H1 (cell line): Measurements from ENCODE around the gene ITGA5. TPM values are rescaled to one million over a fixed set of nuclear protein-coding genes. Genes with fewer than 3 reads are reported as not detected.

Experiments used
- CTCF ChIA-PET: fragments of 300-600 bp; sonication (Branson Sonifier 250); formaldehyde crosslinking; loops from one replicate; lab custom pipeline; 2021; ENCODE audit not compliant: partially characterized antibody; lab: Charles Lee
- POLR2A ChIA-PET: fragments of 300-600 bp; sonication (Branson Sonifier 250); formaldehyde crosslinking; loops from one replicate; lab custom pipeline; 2021; ENCODE audit warnings: inconsistent platforms; ENCODE audit not compliant: partially characterized antibody; lab: Charles Lee
- DNase-seq, 2 experiments: peaks; one replicate each; pipeline versions ENCODE4 v3.0.0 to v3.0.0-alpha.2; 2010 to 2022; ENCODE audit warnings: low spot score in 2 of 2, low read depth in 1 of 2, mixed read lengths in 1 of 2
- FAIRE-seq: peaks from 2 replicates; lab custom pipeline; 2011; peaks lifted over from hg19 to GRCh38; lab: Jason Lieb, UNC
- H2AFZ ChIP-seq: 2 replicates; pipeline ENCODE4 v1.8.1; 2012; ENCODE audit warnings: low read length, inconsistent platforms
- H2AK5ac ChIP-seq: 2 replicates; pipeline ENCODE4 v1.6.1; 2013; ENCODE audit warnings: low read depth, low read length
- H2BK120ac ChIP-seq: replicated peaks from 2 replicates; pipeline ENCODE3; 2013; ENCODE audit warnings: low read depth, low read length, inconsistent platforms
- H2BK12ac ChIP-seq: 2 replicates; pipeline ENCODE4 v1.6.1; 2013; ENCODE audit warnings: low read depth, low read length
- H2BK15ac ChIP-seq: 2 replicates; pipeline ENCODE4 v1.6.1; 2013; ENCODE audit warnings: low read length
- H2BK20ac ChIP-seq: 2 replicates; pipeline ENCODE4 v1.6.1; 2013; ENCODE audit warnings: low read length
- H2BK5ac ChIP-seq: 2 replicates; pipeline ENCODE4 v1.6.1; 2013; ENCODE audit warnings: low read depth, low read length
- H3K14ac ChIP-seq: 2 replicates; pipeline ENCODE4 v1.6.1; 2013; ENCODE audit warnings: inconsistent platforms; ENCODE audit not compliant: insufficient read length
- H3K18ac ChIP-seq: 2 replicates; pipeline ENCODE4 v1.6.1; 2013; ENCODE audit warnings: low read length; ENCODE audit errors: extremely low read depth
- H3K23ac ChIP-seq: 2 replicates; pipeline ENCODE4 v1.6.1; 2013; ENCODE audit warnings: inconsistent platforms; ENCODE audit not compliant: insufficient read length
- H3K23me2 ChIP-seq: 2 replicates; pipeline ENCODE4 v1.6.1; 2013; ENCODE audit warnings: low read depth, low read length
- H3K27ac ChIP-seq: 2 replicates; pipeline ENCODE4 v1.6.1; 2011; ENCODE audit warnings: low read depth, low read length, inconsistent platforms
- H3K27me3 ChIP-seq, 4 experiments: replicated peaks in 1 of 4; 1 replicate in 1 of 4; 2 replicates in 3 of 4; pipeline versions ENCODE4 v1.6.1 to v1.8.1; 2011 to 2013; ENCODE audit warnings: low read length in 3 of 4, mild to moderate bottlenecking in 3 of 4, inconsistent platforms in 2 of 4, mixed read lengths in 2 of 4, moderate library complexity in 1 of 4; ENCODE audit not compliant: control insufficient read depth in 3 of 4, insufficient read depth in 3 of 4; ENCODE audit errors: extremely low read depth in 1 of 4
- H3K36me3 ChIP-seq, 4 experiments: 2 replicates each; pipeline versions ENCODE4 v1.6.1 to v1.8.1; 2011 to 2013; ENCODE audit warnings: mild to moderate bottlenecking in 4 of 4, low read length in 3 of 4, moderate library complexity in 2 of 4, control low read depth in 1 of 4, inconsistent platforms in 1 of 4; ENCODE audit not compliant: insufficient read depth in 4 of 4, control insufficient read depth in 2 of 4
- H3K4ac ChIP-seq: replicated peaks from 2 replicates; pipeline ENCODE3; 2013; ENCODE audit warnings: low read length, low read depth, mixed read lengths, inconsistent platforms; ENCODE audit not compliant: insufficient read length
- H3K4me1 ChIP-seq, 4 experiments: replicated peaks in 1 of 4; 1 replicate in 1 of 4; 2 replicates in 3 of 4; pipeline versions ENCODE4 v1.6.1 to v1.8.1; 2011 to 2013; ENCODE audit warnings: low read length in 3 of 4, inconsistent platforms in 2 of 4, mixed read lengths in 1 of 4; ENCODE audit not compliant: insufficient read depth in 4 of 4, control insufficient read depth in 3 of 4
- H3K4me2 ChIP-seq, 2 experiments: 2 replicates each; pipeline versions ENCODE4 v1.6.1 to v1.8.1; 2011 to 2013; ENCODE audit warnings: low read depth in 2 of 2, low read length in 2 of 2, control low read depth in 1 of 2, inconsistent platforms in 1 of 2, mild to moderate bottlenecking in 1 of 2; ENCODE audit not compliant: insufficient read depth in 1 of 2
- H3K4me3 ChIP-seq, 4 experiments: fragments of 200-600, 300-600 bp in 1 of 4; sonication (generic), shearing (Covaris generic), sonication (Bioruptor Twin) in 1 of 4; 2 replicates each; pipeline versions ENCODE4 v1.5.1 to v1.8.1; 2011 to 2016; ENCODE audit warnings: low read length in 4 of 4, low read depth in 3 of 4, control low read depth in 2 of 4, inconsistent platforms in 2 of 4, mild to moderate bottlenecking in 2 of 4, mixed read lengths in 1 of 4, moderate library complexity in 1 of 4; ENCODE audit not compliant: insufficient read depth in 2 of 4; ENCODE audit errors: extremely low read depth in 1 of 4
- H3K56ac ChIP-seq: replicated peaks from 2 replicates; pipeline ENCODE3; 2013; ENCODE audit warnings: low read depth, mild to moderate bottlenecking, mixed read lengths, low read length, inconsistent platforms; ENCODE audit not compliant: insufficient read length
- H3K79me1 ChIP-seq: 2 replicates; pipeline ENCODE4 v1.6.1; 2013; ENCODE audit warnings: low read depth, low read length, control low read depth
- H3K79me2 ChIP-seq, 2 experiments: 2 replicates each; pipeline versions ENCODE4 v1.6.1 to v1.8.1; 2012 to 2013; ENCODE audit warnings: low read length in 2 of 2, mild to moderate bottlenecking in 2 of 2, inconsistent platforms in 1 of 2; ENCODE audit not compliant: insufficient read depth in 2 of 2, control insufficient read depth in 1 of 2
- H3K9ac ChIP-seq, 4 experiments: replicated peaks in 1 of 4; 1 replicate in 1 of 4; 2 replicates in 3 of 4; pipeline versions ENCODE4 v1.6.1 to v1.8.1; 2011 to 2013; ENCODE audit warnings: low read depth in 3 of 4, low read length in 3 of 4, control low read depth in 2 of 4, mild to moderate bottlenecking in 2 of 4, moderate library complexity in 2 of 4, inconsistent platforms in 1 of 4; ENCODE audit errors: extremely low read depth in 1 of 4
- H3K9me3 ChIP-seq, 2 experiments: 2 replicates each; pipeline versions ENCODE4 v1.6.1 to v1.8.1; 2012 to 2013; ENCODE audit warnings: mild to moderate bottlenecking in 2 of 2, moderate library complexity in 2 of 2, control low read depth in 1 of 2, inconsistent platforms in 1 of 2, low read depth in 1 of 2, low read length in 1 of 2, mixed read lengths in 1 of 2; ENCODE audit not compliant: insufficient read depth in 2 of 2
- H4K20me1 ChIP-seq, 2 experiments: replicated peaks in 1 of 2; 2 replicates each; pipeline versions ENCODE3 to v1.8.1; 2011 to 2013; ENCODE audit warnings: inconsistent platforms in 2 of 2, low read length in 2 of 2, mild to moderate bottlenecking in 1 of 2; ENCODE audit not compliant: insufficient read depth in 2 of 2, control insufficient read depth in 1 of 2
- H4K5ac ChIP-seq: 2 replicates; pipeline ENCODE4 v1.6.1; 2013; ENCODE audit warnings: low read length, low read depth, mixed read lengths, inconsistent platforms; ENCODE audit not compliant: insufficient read length
- H4K8ac ChIP-seq: 2 replicates; pipeline ENCODE4 v1.8.0; 2013; ENCODE audit warnings: mild to moderate bottlenecking, moderate library complexity, low read length, inconsistent platforms; ENCODE audit not compliant: insufficient read depth; ENCODE audit errors: extremely low read depth
- H4K91ac ChIP-seq: replicated peaks from 2 replicates; pipeline ENCODE3; 2013; ENCODE audit warnings: low read length, mixed read lengths, inconsistent platforms; ENCODE audit not compliant: insufficient read length
- ASH2L ChIP-seq: fragments of 200-600, 300-600 bp; sonication (generic); IDR thresholded peaks from one replicate; pipeline ENCODE4 v1.7.1; 2017; ENCODE audit warnings: low read length
- BCL11A ChIP-seq, 2 experiments: IDR thresholded peaks; one replicate each; pipeline ENCODE4 v1.6.1; 2011; ENCODE audit warnings: low read depth in 2 of 2, low read length in 2 of 2, mild to moderate bottlenecking in 2 of 2
- CBX8 ChIP-seq: fragments of 300-800, 300-1000 bp; sonication (generic); IDR thresholded peaks from 2 replicates; pipeline ENCODE4 v1.7.1; 2016; ENCODE audit warnings: low read depth, low read length, borderline replicate concordance
- KDM4A ChIP-seq: IDR thresholded peaks from one replicate; pipeline ENCODE4 v1.7.1; 2012; ENCODE audit warnings: low read depth, mild to moderate bottlenecking, moderate library complexity, low read length, inconsistent platforms; ENCODE audit not compliant: severe bottlenecking
- KDM5A ChIP-seq: fragments of 200-600 bp; IDR thresholded peaks from 2 replicates; pipeline ENCODE4 v1.7.1; 2012; ENCODE audit warnings: mild to moderate bottlenecking, low read length, inconsistent platforms, mixed read lengths
- PHF8 ChIP-seq: fragments of 200-600 bp; sonication (generic); conservative IDR thresholded peaks from 2 replicates; pipeline ENCODE4 v1.7.1; 2012; ENCODE audit warnings: low read depth, mild to moderate bottlenecking, inconsistent platforms, low read length, moderate library complexity
- POLR2A ChIP-seq, 2 experiments: IDR thresholded peaks; 1 replicate in 1 of 2; 2 replicates in 1 of 2; pipeline ENCODE4 v1.6.1; 2011; ENCODE audit warnings: low read depth in 2 of 2, low read length in 2 of 2, mild to moderate bottlenecking in 2 of 2; ENCODE audit errors: control extremely low read depth in 1 of 2
- RNF2 ChIP-seq: fragments of 200-900, 300-1000 bp; sonication (generic); IDR thresholded peaks from 2 replicates; pipeline ENCODE4 v1.7.1; 2016; ENCODE audit warnings: borderline replicate concordance, low read depth, mild to moderate bottlenecking, antibody characterized with exemption, low read length; ENCODE audit not compliant: poor library complexity, severe bottlenecking; ENCODE audit errors: missing control alignments
- RXRA ChIP-seq: IDR thresholded peaks from 2 replicates; pipeline ENCODE4 v1.6.1; 2011; ENCODE audit warnings: low read depth, mild to moderate bottlenecking, low read length, moderate library complexity; ENCODE audit not compliant: insufficient read depth
- SAP30 ChIP-seq: fragments of 300-600 bp; sonication (generic); IDR thresholded peaks from 2 replicates; pipeline ENCODE4 v1.7.1; 2012; ENCODE audit warnings: low read length, moderate library complexity, mild to moderate bottlenecking, inconsistent platforms; ENCODE audit not compliant: insufficient read depth, insufficient replicate concordance
- SIN3A ChIP-seq, 2 experiments: IDR thresholded peaks in 1 of 2; conservative IDR thresholded peaks in 1 of 2; 2 replicates each; pipeline ENCODE4 v1.6.1; 2011 to 2012; ENCODE audit warnings: low read length in 2 of 2, improper control_type of control experiment in 1 of 2, low read depth in 1 of 2, mild to moderate bottlenecking in 1 of 2
- SIRT6 ChIP-seq: IDR thresholded peaks from one replicate; pipeline ENCODE4 v1.7.1; 2012; ENCODE audit warnings: low read length, inconsistent platforms
- SP1 ChIP-seq: IDR thresholded peaks from 2 replicates; pipeline ENCODE4 v1.6.1; 2011; ENCODE audit warnings: low read depth, low read length
- polyA plus RNA-seq, 7 experiments: library from polyadenylated mRNA; depleted of rRNA in 3 of 7; stranded (reverse) in 5 of 7; unstranded in 2 of 7; fragments of >200 nt in 5 of 7; fragments of 200-250 nt in 2 of 7; gene quantifications; 1 replicate in 5 of 7; 2 replicates in 1 of 7; 4 replicates in 1 of 7; pipeline versions ENCODE4 v1.2.1 to v1.2.3, GENCODE V29; 2011 to 2013; ENCODE audit warnings: missing spikeins in 2 of 7, mixed read lengths in 2 of 7
- total RNA-seq: library from RNA; stranded (reverse); fragmentation: NEBNext Ultra II Directional; extraction: Animal tissue kit (Norgen Biotek cat#: 25700); gene quantifications from 2 replicates; pipeline ENCODE4 v1.2.1, GENCODE V29; 2021

The ITGA5 gene
- total and polyA plus RNA-seq, 2 of the 8 experiments (the other 6 are each of a cell fraction or from before 2014, with no cell fraction given) = 11.6 to 19.4 TPM

DNA sequence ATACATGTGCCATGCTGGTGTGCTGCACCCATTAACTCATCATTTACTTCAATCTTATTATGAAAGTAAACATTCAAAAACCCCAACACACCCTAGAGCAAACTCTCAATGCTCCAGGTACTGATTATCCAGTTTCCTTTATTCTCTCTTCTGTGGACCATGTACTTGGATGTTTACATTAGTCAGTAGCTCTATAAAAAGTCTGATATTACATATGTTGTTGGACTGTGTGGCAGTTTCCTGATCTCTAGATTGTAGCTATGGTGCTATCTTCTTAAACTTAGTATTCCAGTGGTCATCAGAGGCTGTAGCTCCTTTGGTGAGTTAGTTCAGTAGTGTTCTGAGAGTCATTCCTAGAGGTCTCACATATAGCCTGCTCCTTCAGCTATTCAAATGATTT is 25.1 kb upstream of the ITGA5 start:
- H3K23ac ChIP-seq = no peak overlapping the region
- no peak overlapping the region for H2AFZ ChIP-seq
- H4K20me1 ChIP-seq = no peaks in the 10 kb centered on the region
- H3K79me1 ChIP-seq = no peaks in the 10 kb centered on the region
- H3K14ac ChIP-seq = no peak overlapping the region
- no peak overlapping the region for H2BK15ac ChIP-seq
- H2AK5ac ChIP-seq = no peak overlapping the region
- no peak overlapping the region for H2BK5ac ChIP-seq
- H2BK20ac ChIP-seq = no peak overlapping the region
- H3K36me3 ChIP-seq = no peaks in the 10 kb centered on the region
- H2BK12ac ChIP-seq = no peak overlapping the region
- no peak overlapping the region for H3K27ac ChIP-seq
- H3K4me2 ChIP-seq = no peak overlapping the region
- no peak overlapping the region for H3K56ac ChIP-seq
- no peak overlapping the region for H2BK120ac ChIP-seq
- no peaks in the 10 kb centered on the region for H3K9me3 ChIP-seq
- H3K23me2 ChIP-seq = no peaks in the 10 kb centered on the region
- no peak overlapping the region for H4K5ac ChIP-seq
- peaks cover 28 to 53% (median 46%) of the 10 kb centered on the region in 4 experiments for H3K27me3 ChIP-seq
- no peak overlapping the region for H4K91ac ChIP-seq
- H3K4me3 ChIP-seq = no peak overlapping the region
- no peak for FAIRE-seq
- H4K8ac ChIP-seq = no peak overlapping the region
- TF ChIP-seq ASH2L = no peak
- TF ChIP-seq RNF2 = no peak
- no peak for TF ChIP-seq KDM5A
- TF ChIP-seq SP1 = no peak
- TF ChIP-seq SAP30 = no peak
- no peak for TF ChIP-seq BCL11A (IDR thresholded peaks at IDR 0.05; ENCODE audit: low read depth in 2 of 2, low read length in 2 of 2)
- no peak for TF ChIP-seq CBX8
- TF ChIP-seq KDM4A = no peak
- no peak for TF ChIP-seq POLR2A (IDR thresholded peaks at IDR 0.05; ENCODE audit: control extremely low read depth in 1 of 2, low read depth in 2 of 2, low read length in 2 of 2)
- no peak for TF ChIP-seq SIRT6
- TF ChIP-seq SIN3A (conservative IDR thresholded peaks at IDR 0.05 in 1 of 2, IDR thresholded peaks at IDR 0.05 in 1 of 2; ENCODE audit: low read depth in 1 of 2, low read length in 2 of 2) = no peak
- no peak for TF ChIP-seq RXRA
- no peak for TF ChIP-seq PHF8
- TF ChIP-seq, all 59 proteins: peak for 0
- H3K4me1 ChIP-seq = no peaks in the 10 kb centered on the region
- H3K79me2 ChIP-seq = no peaks in the 10 kb centered on the region
- H3K18ac ChIP-seq = no peak overlapping the region
- ChIA-PET CTCF (interaction anchor here (1.0 to 26.1 kb wide), 4 partner anchors 24 to 83 kb away, joined by 3 to 742 read pairs (median 4); no protein-coding TSS in a partner anchor), POLR2A (no interaction called here)
- H3K9ac ChIP-seq = no peak overlapping the region
- H3K4ac ChIP-seq = no peak overlapping the region
- no peak for DNase-seq
